NOMO-1 (cell line): ENCODE measurements around the gene IL13RA1.
"Not testable (repeated sequence)": the region's sequence is repeated elsewhere in the genome, so short reads cannot be mapped to it uniquely, and the experiment has no call there.

ENCODE experiments used
- DNase-seq, 2 experiments: peaks; one replicate each; lab custom pipeline; 2025; ENCODE audit not compliant: unreplicated experiment in 2 of 2; lab: John Stamatoyannopoulos, UW

Gene IL13RA1

GRCh38 chrX:118727686-118728339 lies 407 bp downstream of the IL13RA1 start:
- DNase-seq = no peak

GRCh38 chrX:118729042-118729652 lies 1.7 kb downstream of the IL13RA1 start:
- no peak for DNase-seq

DNA sequence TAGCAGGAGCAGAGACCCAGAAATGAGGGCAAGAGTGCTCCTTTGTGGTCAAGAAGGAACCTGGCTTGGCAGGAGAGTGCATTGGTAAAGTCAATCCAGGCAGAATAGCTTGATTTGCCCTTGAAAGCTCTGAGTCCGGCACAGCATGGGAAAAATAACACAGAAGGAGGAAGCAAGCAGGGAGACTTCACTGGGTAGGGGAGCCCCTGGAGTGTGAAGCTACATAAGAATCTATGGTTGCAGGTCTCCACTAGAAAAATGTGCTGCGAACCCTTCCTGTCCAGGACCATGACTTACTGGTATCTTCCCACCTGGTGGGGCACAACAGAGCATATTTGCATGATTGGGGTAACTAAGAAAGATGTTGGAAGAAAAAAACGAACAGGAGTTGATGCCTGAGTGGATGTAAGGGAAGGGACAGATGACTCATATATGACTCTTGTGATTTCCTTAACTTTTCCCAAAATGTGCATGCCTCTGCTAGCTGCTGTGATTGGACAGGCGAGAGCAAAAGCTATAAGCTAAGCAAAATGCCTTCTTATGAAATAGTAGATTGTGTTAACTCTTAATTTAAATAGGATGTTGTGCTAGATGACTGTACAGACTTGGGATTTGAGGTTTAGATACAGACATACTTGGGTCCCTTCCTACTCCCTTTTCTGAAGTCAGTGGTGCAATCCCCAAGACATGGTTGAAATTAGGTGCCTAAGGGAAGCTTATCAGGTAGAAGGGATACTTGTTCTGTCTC lies 3.3 kb downstream of the IL13RA1 start:
- no peak for DNase-seq

DNA sequence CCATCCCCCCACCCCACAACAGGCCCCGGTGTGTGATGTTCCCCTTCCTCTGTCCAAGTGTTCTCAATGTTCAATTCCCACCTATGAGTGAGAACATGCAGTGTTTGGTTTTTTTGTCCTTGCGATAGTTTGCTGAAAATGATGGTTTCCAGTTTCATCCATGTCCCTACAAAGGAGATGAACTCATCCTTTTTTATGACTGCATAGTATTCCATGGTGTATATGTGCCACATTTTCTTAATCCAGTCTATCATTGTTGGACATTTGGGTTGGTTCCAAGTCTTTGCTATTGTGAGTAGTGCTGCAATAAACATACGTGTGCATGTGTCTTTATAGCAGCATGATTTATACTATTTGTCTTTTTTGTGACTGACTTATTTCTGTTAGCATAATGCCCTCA lies 5.1 kb downstream of the IL13RA1 start:
- not testable (repeated sequence) for DNase-seq

- DNase-seq = no peak
Observed at GRCh38 chrX:118734909-118735308, 7.5 kb downstream of the IL13RA1 start.

- DNase-seq = no peak
Observed at GRCh38 chrX:118736394-118737010, 9.1 kb downstream of the IL13RA1 start.

GRCh38 chrX:118739577-118739976 lies 12.2 kb downstream of the IL13RA1 start:
- DNase-seq = no peak

- DNase-seq = no peak
Observed at GRCh38 chrX:118740276-118740889, 13.0 kb downstream of the IL13RA1 start.

DNA sequence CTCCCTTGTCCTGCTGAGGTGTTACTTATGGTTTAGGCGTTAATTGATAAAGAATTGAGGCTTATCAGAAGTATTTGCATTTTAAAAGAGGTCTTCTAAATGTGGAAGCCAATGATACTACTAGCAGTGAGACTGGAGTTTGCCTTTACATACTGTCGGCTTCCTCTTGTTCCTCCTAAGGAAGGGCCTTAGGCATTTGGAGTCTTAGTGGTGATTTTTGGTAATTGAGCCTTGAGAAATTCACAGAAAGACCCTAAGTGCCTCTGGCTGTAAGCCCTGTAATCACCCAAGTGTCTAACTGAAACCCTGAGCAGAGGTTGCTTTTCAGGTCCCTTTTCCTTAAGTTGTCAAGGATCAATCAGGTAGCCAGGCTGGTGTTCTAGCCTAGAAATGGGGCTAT lies 14.8 kb downstream of the IL13RA1 start:
- DNase-seq = no peak

GRCh38 chrX:118745570-118745969 lies 18.2 kb downstream of the IL13RA1 start:
- no peak for DNase-seq

DNA sequence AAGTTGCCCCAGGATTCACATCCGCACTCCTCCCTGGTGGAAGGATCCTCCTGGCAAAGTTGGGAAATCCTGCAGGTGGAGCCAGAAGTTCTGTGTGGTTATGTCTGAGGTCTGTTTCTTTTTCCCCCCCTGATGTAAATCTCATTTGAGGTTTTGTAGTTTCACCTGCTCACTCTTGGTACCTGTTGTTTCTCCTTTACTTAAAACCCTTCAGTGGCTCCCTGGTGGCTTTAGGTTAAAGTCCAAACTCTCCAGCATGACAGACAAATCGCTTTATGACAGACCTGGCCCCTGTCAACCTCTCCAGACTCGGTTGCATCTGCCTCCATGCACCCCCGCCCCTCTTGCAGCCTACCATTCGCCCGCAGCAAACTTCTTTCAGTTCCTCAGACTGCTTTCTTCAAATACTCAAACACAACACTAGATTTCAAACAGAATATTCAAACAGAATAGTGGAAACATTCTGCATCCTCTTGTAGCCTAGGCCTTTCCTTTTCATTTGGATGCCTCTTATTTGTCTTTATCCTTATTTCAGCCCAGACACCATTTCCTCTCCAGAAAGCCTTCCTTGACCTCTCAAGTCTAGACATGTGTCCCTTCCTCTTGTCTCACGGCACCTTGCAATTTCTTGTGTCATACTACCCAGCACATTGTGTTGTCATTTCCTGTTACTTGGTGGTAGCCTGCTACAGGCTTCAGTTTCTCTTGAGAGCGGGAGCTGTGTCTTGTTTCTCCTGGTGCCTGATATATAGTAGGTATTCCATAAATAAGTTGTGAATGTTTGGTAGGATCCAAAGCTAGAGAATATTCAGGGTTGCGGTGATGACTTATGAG lies 24.8 kb downstream of the IL13RA1 start:
- peak; percentile 80 to 94 for DNase-seq

DNA sequence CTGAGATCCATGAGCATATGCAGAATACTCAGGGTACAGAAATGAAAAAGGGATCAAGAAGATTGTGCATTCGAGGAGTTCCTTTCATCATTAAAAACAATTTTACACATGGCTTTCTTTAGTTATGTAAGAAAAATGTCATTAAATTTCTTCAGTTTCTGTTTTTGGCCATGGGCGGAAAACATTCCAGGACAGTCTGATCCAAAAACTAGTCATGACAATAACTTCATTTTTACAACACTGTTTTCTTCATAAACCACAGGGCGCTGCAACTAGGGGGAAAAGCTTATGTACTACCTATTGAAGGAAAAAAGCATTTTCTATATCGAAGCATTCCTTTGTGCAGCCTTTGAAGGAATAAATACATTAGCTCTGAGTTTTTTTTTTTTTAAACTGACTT lies 28.2 kb downstream of the IL13RA1 start:
- DNase-seq = no peak

DNA sequence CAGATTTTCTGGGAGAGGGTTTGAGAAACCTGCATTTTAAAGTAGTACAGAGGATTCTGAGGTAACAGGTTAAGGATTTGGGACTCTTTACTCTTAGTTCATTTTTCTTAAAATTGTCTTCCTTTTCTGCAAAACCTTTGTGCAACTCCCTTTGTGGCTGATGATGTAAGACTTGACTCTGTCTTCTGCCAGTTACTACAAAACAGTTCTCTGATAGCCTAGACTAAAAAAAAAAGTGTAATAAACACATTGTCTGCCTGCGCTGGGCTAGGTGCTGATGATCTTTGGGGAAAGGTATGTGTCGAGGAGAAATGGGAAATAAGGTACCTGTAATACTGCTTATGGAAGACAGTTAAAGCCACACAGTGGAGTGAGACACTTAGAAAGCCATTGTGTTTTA lies 28.7 kb downstream of the IL13RA1 start:
- peak; percentile 76 to 94 for DNase-seq

- no peak for DNase-seq
Observed at GRCh38 chrX:118758511-118758910, 31.1 kb downstream of the IL13RA1 start.

DNA sequence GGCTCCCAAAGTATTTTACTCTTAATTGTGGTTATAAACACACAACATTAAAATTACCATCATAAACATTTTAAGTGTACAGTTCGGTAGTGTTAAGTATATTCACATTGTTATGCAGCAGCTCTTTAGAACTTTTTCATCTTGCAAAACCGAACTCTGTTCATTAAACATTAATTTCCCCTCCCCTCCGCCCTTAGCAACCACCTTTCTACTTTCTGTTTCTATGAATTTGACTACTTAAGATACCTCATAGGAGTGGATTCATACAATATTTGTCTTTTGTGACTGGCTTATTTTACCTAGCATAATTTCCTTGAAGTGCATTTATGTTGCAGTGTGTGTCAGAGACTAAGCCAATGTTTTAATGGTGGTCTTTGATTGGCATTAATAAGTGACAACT lies 32.6 kb downstream of the IL13RA1 start:
- no peak for DNase-seq

- no peak for DNase-seq
Observed at GRCh38 chrX:118761939-118762707, 34.7 kb downstream of the IL13RA1 start.

- no peak for DNase-seq
Observed at GRCh38 chrX:118763489-118763888, 36.1 kb downstream of the IL13RA1 start.

DNA sequence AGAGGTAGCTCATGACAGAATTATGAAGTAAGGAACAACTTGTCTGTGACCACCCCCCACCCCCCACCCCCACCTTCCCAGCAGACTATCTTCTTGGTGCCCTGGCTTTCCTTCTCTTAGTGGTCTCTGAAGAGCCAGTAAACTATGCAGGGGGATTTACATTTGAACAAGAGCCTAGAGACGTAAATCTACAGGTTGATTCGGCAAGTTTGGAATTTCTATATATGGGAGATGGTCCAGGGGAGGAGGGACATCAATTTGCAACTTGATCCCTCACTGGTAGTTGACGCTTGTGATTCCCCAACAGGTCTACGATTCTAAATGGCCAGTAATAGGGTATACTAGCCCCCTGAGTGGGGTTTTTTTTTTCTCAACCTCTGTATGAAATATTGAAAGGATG lies 36.7 kb downstream of the IL13RA1 start:
- no peak for DNase-seq

- DNase-seq = no peak
Observed at GRCh38 chrX:118770133-118770760, 42.8 kb downstream of the IL13RA1 start.
